ENCODE measurements around the gene GLRX5. TPM values are rescaled to one million over a fixed set of nuclear protein-coding genes. Genes with fewer than 3 reads are reported as not detected.

The GLRX5 gene
- total RNA-seq, 1 experiment from 2014 or later = 72.8 TPM

DNA sequence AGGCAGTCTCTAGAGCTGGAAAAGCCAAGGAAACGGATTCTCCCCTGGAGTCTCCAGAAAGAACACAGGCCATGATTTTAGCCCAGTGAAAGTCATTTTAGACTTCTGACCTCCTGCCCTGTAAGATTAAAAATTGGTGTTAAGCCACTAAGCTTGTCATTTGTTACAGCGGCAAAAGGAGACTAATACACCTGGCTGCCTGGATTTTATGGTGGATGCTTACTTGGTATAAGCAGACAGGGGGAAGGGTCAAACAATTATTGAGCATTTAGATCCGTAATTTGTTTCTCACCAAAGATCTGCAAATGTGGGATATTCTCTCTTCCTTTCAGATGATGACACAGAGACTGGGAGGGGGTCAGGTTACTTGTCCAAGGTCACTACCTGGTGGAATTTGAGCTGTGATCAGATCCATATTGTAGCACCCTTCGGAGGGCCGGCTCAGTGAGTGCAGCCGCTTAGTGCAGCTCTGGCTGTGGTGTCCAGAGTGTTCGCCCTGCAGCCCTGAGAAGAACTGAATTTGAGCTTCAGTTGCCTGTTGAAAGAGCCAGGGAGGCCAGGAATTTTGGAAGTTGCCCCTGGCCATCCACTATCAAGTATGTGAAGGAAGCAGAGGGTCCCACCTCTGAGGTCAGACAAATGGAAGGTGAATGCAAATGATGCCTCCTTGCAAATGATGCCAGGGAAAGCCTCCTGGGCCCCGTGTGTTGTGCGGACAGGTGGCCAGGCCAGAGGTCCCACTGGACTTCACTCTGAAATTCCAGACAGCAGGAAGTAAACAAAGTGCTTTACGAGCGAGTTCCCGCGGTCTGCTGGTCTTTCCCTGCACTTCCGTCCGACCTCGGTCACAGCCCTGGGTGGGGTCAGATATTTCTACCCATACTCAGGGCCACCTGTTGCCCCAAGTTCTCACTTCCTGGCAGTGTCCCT is 15.1 kb downstream of the GLRX5 start:
- ChIA-PET CTCF (interaction anchor here (1.0 to 3.3 kb wide), 2 partner anchors 17 to 97 kb away, joined by 4 to 11 read pairs; no protein-coding TSS in a partner anchor), POLR2A (no interaction called here)
- Mint-ChIP-seq H3K4me3 (no peak overlapping the region), H3K4me1 (peaks cover 16% of the 10 kb centered on the region), H3K27me3 (ENCODE audit: low read depth) (0 out of 2 replicates have a peak, but pooled peaks cover 2% of the 10 kb centered on the region), H3K27ac (no peak overlapping the region), H3K9me3 (peaks cover 11% of the 10 kb centered on the region), H3K36me3 (peaks cover 13% of the 10 kb centered on the region)
- ATAC-seq (no peak), DNase-seq (ENCODE audit: low spot score) (no peak)
- TF ChIP-seq HMGA2 (CRISPR knock-in tag; IDR thresholded peaks at IDR 0.05) (no peak), E2F5 (CRISPR knock-in tag; IDR thresholded peaks at IDR 0.05) (no peak), NR2C2 (CRISPR knock-in tag; IDR thresholded peaks at IDR 0.05) (no peak), GABPB1 (CRISPR knock-in tag; IDR thresholded peaks at IDR 0.05) (peak; percentile 70)

GRCh38 chr14:95551435-95551834 is 16.6 kb downstream of the GLRX5 start:
- peaks cover 11% of the 10 kb centered on the region for H3K9me3 Mint-ChIP-seq
- CTCF ChIA-PET = interaction anchor here (1.2 to 1.7 kb wide), 2 partner anchors 10 to 24 kb away, joined by 3 to 4 read pairs; no protein-coding TSS in a partner anchor

GRCh38 chr14:95553141-95553540 is 18.3 kb downstream of the GLRX5 start:
- peaks cover 18% of the 10 kb centered on the region for H3K27me3 Mint-ChIP-seq (ENCODE audit: low read depth)
- peaks cover 13% of the 10 kb centered on the region for H3K36me3 Mint-ChIP-seq
- no peak for TF ChIP-seq SP1 (CRISPR knock-in tag; conservative IDR thresholded peaks at IDR 0.05)
- TF ChIP-seq NR3C1 (CRISPR knock-in tag; conservative IDR thresholded peaks at IDR 0.05; ENCODE audit: low read depth) = no peak
- TF ChIP-seq ESRRA (CRISPR knock-in tag; IDR thresholded peaks at IDR 0.05; ENCODE audit: borderline replicate concordance) = no peak
- TF ChIP-seq TP53 (CRISPR knock-in tag; IDR thresholded peaks at IDR 0.05) = no peak
- TF ChIP-seq, protein P1, sequence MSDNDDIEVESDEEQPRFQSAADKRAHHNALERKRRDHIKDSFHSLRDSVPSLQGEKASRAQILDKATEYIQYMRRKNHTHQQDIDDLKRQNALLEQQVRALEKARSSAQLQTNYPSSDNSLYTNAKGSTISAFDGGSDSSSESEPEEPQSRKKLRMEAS (CRISPR knock-in tag; IDR thresholded peaks at IDR 0.05) = no peak
- TF ChIP-seq, protein P2, sequence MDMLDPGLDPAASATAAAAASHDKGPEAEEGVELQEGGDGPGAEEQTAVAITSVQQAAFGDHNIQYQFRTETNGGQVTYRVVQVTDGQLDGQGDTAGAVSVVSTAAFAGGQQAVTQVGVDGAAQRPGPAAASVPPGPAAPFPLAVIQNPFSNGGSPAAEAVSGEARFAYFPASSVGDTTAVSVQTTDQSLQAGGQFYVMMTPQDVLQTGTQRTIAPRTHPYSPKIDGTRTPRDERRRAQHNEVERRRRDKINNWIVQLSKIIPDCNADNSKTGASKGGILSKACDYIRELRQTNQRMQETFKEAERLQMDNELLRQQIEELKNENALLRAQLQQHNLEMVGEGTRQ (CRISPR knock-in tag; IDR thresholded peaks at IDR 0.05) = no peak
- no peak for TF ChIP-seq MLX (CRISPR knock-in tag; IDR thresholded peaks at IDR 0.05)
- TF ChIP-seq JAZF1 (CRISPR knock-in tag; IDR thresholded peaks at IDR 0.05) = no peak
- no peak overlapping the region for H3K27ac Mint-ChIP-seq
- ChIA-PET CTCF (no interaction called here), POLR2A (no interaction called here)
- peaks cover 13% of the 10 kb centered on the region for H3K9me3 Mint-ChIP-seq
- no peak for ATAC-seq
- no peak for DNase-seq (ENCODE audit: low spot score)
- peaks cover 26% of the 10 kb centered on the region for H3K4me1 Mint-ChIP-seq
- H3K4me3 Mint-ChIP-seq = no peak overlapping the region

More at GRCh38 chr14:95551435-95551834, 16.6 kb downstream of the GLRX5 start:
- POLR2A ChIA-PET = no interaction called here
- no peak overlapping the region for H3K4me3 Mint-ChIP-seq
- no peak overlapping the region for H3K27ac Mint-ChIP-seq
- peaks cover 13% of the 10 kb centered on the region for H3K36me3 Mint-ChIP-seq
- H3K27me3 Mint-ChIP-seq (ENCODE audit: low read depth) = peaks cover 10% of the 10 kb centered on the region; the same call in 1 of the 2 replicates
- H3K4me1 Mint-ChIP-seq = peaks cover 16% of the 10 kb centered on the region
- DNase-seq (ENCODE audit: low spot score) (no peak), ATAC-seq (no peak)
- no peak for TF ChIP-seq KAT7 (CRISPR knock-in tag; IDR thresholded peaks at IDR 0.05; ENCODE audit: borderline replicate concordance)
- TF ChIP-seq OVOL2 (CRISPR knock-in tag; IDR thresholded peaks at IDR 0.05; ENCODE audit: borderline replicate concordance) = no peak
- no peak for TF ChIP-seq FOXK1 (CRISPR knock-in tag; IDR thresholded peaks at IDR 0.05)
- TF ChIP-seq, protein P3, sequence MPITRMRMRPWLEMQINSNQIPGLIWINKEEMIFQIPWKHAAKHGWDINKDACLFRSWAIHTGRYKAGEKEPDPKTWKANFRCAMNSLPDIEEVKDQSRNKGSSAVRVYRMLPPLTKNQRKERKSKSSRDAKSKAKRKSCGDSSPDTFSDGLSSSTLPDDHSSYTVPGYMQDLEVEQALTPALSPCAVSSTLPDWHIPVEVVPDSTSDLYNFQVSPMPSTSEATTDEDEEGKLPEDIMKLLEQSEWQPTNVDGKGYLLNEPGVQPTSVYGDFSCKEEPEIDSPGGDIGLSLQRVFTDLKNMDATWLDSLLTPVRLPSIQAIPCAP (CRISPR knock-in tag; IDR thresholded peaks at IDR 0.05) = no peak
- no peak for TF ChIP-seq ZNF121 (CRISPR knock-in tag; IDR thresholded peaks at IDR 0.05)
- TF ChIP-seq, protein P4, sequence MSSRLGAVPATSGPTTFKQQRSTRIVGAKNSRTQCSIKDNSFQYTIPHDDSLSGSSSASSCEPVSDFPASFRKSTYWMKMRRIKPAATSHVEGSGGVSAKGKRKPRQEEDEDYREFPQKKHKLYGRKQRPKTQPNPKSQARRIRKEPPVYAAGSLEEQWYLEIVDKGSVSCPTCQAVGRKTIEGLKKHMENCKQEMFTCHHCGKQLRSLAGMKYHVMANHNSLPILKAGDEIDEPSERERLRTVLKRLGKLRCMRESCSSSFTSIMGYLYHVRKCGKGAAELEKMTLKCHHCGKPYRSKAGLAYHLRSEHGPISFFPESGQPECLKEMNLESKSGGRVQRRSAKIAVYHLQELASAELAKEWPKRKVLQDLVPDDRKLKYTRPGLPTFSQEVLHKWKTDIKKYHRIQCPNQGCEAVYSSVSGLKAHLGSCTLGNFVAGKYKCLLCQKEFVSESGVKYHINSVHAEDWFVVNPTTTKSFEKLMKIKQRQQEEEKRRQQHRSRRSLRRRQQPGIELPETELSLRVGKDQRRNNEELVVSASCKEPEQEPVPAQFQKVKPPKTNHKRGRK (CRISPR knock-in tag; IDR thresholded peaks at IDR 0.05; ENCODE audit: borderline replicate concordance) = no peak
- TF ChIP-seq PRRX2 (CRISPR knock-in tag; IDR thresholded peaks at IDR 0.05) = no peak
- TF ChIP-seq CTCF (IDR thresholded peaks at IDR 0.05) = no peak

Measured in WTC11 (cell line).